KBM-7 (cell line): ENCODE results near the gene SLC37A2.

Experiments
- DNase-seq: peaks from one replicate; pipeline ENCODE4 v3.0.0-alpha.2; 2015
- in situ Hi-C: fragments of 300-500 bp; cut with MboI; formaldehyde crosslinking; loops from 2 replicates; pipeline ENCODE4 v1.14.3; 2020; ENCODE audit warnings: low sequenced_read_pairs, low pct_unique_long_range_greater_than_20kb, mixed read lengths

Gene SLC37A2

DNA sequence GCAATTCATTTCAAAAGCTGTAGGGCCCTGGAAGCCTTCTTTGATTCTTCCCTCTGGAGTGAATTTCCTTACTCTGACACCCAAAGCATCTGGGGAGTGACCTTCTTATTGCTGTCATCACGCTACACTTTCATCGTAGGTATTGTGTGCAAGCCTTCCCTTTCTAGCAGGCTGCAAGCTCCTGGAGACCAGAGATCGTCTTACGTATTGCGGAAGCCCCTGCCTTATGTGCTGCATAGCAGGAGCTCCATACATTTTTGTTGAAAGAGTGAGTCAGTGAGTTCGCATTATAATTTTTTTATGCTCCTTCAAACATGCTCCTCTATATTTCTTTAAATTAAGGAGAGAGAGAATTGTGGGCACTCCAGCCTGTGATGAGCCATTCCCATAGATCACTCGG, 69.5 kb downstream of the SLC37A2 start:
- in situ Hi-C loops, result no loop called here
- no peak for DNase-seq

- DNase-seq, result no peak
- in situ Hi-C loops, result no loop called here
Observed at GRCh38 chr11:125136001-125136400, 72.9 kb downstream of the SLC37A2 start.

GRCh38 chr11:125138966-125139365, 75.9 kb downstream of the SLC37A2 start:
- DNase-seq, result no peak
- in situ Hi-C loops, result no loop called here

DNA sequence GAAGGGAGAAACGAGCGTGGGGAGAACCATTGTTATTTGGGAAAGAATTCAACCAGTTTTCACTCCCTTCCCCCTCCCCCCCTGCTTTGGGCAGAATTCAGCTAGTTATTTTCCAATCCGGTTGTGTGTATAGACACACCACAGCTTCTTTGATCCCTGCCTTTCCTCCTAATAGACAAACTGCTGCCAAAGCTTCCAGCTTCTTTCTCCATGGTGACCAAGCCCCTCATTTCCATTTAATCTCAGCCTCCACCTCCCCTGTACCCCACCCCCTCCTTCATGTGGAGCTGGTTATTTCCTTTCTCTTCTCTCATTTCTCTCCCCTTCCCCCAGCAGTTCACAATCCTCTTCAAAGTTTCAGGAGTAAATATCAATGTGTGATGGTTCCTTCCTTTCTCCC, 76.7 kb downstream of the SLC37A2 start:
- in situ Hi-C loops, result no loop called here
- no peak for DNase-seq
